ENCODE results near the gene ST7. TPM values are rescaled to one million over a fixed set of nuclear protein-coding genes. Genes with fewer than 3 reads are reported as not detected.
"Not testable (repeated sequence)": the region's sequence is repeated elsewhere in the genome, so short reads cannot be mapped to it uniquely, and the experiment has no call there.

The ST7 gene, protein sequence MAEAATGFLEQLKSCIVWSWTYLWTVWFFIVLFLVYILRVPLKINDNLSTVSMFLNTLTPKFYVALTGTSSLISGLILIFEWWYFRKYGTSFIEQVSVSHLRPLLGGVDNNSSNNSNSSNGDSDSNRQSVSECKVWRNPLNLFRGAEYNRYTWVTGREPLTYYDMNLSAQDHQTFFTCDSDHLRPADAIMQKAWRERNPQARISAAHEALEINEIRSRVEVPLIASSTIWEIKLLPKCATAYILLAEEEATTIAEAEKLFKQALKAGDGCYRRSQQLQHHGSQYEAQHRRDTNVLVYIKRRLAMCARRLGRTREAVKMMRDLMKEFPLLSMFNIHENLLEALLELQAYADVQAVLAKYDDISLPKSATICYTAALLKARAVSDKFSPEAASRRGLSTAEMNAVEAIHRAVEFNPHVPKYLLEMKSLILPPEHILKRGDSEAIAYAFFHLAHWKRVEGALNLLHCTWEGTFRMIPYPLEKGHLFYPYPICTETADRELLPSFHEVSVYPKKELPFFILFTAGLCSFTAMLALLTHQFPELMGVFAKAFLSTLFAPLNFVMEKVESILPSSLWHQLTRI
- 11.2 and 14.7 TPM in 2 replicates for total RNA-seq (2014; rRNA removed; shearing (Covaris generic))

DNA sequence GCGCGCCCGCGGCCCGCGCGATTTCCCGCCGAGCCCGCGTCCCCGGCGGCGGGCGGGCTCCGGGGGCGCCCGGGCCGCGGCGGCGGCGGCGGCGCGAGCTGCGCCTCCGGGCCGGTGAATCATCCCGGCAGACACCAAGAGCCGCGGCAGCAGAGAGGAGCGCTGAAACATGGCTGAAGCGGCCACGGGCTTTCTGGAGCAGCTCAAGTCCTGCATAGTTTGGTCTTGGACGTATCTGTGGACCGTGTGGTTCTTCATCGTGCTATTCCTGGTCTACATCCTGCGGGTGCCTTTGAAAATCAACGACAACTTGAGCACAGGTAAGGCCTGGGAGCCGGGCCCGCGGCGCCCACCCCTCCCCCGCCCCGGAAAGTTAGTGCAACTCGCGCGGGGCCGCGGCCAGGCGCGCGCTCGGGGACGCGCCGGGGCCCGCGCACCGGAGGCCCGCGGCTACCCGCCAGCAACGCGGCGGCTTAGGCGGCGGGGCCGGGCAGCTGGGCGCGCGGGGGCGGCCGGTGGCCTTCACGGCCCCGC, at the start of gene ST7:
ST7 (plus strand) TSS at position 130 of the 534 bp plus-strand sequence; CDS start at position 170, 40 bp downstream.
- in situ Hi-C loops (cut with HindIII; ENCODE audit: low sequenced_read_pairs): no loop called here
- DNase-seq (ENCODE audit: low spot score): peak; percentile 55

DNA sequence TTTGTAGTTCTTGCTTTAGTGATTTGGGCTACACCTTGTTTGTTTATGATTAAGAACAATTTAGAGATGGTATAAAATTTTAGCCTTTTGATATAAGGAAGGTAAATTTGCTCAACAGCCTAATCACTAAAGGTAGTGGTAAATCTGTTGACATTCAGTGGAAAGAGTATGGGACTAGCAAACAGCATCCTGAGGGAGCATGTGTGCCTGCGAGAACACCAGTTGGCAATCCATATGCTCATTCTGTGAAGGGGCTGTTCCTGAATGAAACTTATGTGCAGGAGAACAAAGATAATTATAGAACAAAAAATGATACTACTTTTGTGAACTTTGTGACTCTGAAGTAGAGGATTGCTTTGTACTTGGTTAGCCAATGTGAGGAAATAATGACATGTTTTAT, 46.9 kb upstream of the ST7 start:
- in situ Hi-C loops (cut with HindIII; ENCODE audit: low sequenced_read_pairs): no loop called here
- peak; percentile 73 for DNase-seq (ENCODE audit: low spot score)

DNA sequence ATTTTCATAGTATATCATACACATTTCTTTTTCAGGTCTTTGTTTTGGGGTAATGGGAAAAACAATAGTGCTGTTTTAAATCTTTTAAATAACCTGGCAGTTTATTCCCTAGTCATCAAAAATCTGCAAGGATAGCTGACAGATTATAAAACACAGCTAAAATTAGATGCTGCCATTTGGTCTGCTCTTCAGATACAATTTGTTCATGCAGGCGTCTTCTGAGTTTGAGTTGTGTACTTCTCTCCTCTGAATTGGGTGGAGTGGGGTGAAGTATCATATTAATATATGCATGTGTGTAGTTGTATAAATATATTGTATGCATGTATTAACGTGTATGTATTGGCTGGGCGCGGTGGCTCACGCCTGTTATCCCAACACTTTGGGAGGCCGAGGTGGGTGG, 42.9 kb upstream of the ST7 start:
- in situ Hi-C loops (cut with HindIII; ENCODE audit: low sequenced_read_pairs): no loop called here
- DNase-seq (ENCODE audit: low spot score): no peak

DNA sequence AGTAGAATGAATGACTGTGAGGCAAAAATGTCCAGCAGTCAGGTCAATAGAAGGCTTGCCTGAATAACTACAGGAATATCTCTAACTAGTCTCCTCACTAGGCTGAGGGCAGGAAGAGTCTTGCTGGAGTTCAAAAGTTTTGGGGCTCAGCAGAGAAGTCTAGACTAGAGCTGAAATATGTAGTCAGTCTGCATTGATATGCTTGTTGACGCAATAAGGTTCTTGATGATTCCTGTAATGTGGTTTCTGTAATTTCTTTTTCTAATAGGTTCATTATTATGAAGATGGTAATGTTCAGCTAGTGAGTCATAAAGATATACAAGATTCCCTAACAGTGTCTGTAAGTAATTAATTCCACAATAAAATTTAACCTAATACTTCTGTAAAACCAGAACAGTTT, 41.5 kb upstream of the ST7 start:
- in situ Hi-C loops (cut with HindIII; ENCODE audit: low sequenced_read_pairs): no loop called here

DNA sequence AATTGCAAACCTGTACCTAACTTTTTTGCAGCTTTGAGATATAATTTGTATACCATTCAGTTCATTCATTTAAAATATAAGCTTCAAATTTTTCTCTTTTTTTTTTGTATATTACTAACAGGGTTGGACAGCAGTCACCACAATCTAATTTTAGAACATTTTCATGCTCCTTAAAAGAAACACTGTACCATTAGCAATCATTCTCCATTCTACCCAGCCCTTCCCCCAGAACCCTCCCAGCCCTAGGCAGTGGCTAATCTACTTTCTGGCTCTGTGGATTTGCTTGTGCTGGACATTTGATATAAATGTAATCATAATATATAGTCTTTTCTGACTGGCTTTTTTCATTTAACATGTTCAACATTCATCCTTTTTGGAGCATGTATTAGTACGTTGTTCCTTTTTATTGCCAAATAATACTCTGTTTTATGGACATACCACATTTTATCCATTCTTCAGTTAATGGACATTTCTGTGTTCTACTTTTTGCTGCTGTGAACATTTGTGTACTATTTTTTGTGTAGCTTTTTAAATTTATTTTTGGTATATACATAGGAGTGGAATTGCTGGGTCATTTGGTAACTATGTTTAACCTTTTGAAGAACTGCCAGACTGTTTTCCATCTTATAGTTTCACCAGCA, 40.9 kb upstream of the ST7 start:
- DNase-seq (ENCODE audit: low spot score): no peak
- in situ Hi-C loops (cut with HindIII; ENCODE audit: low sequenced_read_pairs): no loop called here

More for the DNA sequence above, 41.5 kb upstream of the ST7 start:
- no peak for DNase-seq (ENCODE audit: low spot score)

DNA sequence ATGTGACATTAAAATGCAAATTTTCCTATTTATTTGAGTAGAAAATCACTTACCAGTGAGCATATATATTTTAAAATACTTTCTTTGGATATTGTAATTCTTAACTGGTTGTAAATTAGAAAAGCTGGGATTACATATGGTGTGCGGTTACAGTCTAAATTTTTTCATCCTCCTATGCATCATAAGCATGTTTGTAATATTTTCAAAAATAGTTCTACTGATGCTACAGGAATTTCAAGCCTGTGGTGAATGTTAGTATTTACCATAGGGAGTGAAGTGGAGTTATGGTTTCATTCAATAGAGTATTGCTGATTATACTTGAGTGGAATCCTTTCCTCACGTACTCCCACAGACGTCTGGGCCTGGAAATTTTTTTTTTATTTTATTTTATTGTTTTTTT, 34.6 kb upstream of the ST7 start:
- DNase-seq (ENCODE audit: low spot score): no peak
- in situ Hi-C loops (cut with HindIII; ENCODE audit: low sequenced_read_pairs): no loop called here

DNA sequence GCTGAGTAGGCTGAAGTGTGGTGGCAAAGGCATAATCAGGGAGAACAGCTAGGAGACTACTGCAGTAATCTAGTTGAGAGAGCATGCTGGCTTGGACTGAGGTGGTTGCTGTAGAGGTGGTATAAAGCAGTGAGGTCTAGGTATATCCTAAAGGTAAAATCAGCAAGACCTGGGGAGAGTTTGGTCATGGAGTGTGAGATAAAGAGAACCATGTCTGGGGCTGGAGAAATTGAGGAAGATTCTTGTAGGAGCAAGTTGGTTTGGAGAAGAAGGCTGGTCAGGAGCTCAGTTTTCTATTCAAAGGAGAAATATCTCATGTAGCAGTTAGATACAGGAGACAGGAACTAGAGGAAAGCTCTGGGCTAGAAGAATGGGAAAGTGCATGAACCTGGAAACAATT, 32.9 kb upstream of the ST7 start:
- in situ Hi-C loops (cut with HindIII; ENCODE audit: low sequenced_read_pairs): no loop called here
- no peak for DNase-seq (ENCODE audit: low spot score)

DNA sequence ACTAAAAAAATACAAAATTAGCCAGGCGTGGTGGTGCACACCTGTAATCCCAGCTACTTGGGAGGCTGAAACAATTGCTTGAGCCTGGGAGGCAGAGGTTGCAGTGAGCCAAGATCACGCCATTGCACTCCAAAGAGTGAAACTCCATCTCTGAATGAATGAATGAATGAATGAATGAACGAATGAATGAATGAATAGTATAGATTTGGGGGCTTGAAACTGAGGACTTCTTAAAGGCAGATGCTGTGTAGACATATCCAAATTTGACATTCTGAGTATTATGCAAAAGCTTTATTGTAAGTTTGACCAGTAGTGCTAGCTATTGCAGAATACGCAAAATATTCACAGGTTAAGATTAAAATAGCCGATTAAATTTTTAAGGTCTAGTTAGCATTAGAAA, 30.8 kb upstream of the ST7 start:
- DNase-seq (ENCODE audit: low spot score): no peak
- in situ Hi-C loops (cut with HindIII; ENCODE audit: low sequenced_read_pairs): no loop called here

DNA sequence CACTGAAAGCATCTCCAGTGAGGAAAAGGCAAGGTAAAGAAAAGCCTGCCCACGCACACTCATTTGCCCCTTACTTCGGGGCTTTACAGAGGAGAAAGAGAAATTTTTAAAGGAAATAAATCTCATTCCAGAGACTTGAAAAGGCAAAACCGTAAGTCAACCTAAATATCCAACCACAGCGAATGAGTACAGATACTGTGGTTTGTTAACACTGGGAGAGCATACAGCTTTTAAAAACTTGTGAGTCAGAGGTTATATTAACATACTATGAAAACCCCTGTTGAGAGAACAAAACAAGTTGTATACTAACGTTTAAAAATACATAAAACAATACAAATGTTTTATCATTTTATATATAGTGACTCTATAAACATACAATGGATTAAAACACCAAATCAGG, 28.6 kb upstream of the ST7 start:
- in situ Hi-C loops (cut with HindIII; ENCODE audit: low sequenced_read_pairs): no loop called here
- DNase-seq (ENCODE audit: low spot score): no peak

DNA sequence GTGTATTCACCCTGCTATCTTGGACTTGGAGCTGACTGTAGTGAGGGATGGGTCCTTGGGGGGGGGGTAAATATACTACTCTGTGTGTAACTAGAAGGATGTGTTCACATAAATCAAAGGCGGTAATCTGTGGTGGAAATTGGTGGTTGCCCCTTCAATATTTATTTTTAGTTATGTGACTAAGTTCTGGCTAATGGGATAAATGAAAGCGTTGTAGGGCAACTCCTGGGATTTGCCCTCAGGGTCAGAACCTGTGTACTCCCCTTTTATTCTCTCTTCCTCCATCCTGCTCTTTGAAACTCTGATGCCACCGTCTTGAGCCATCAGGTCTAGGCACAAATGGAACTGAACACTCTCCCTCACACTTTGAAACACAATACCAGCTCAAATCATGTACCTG, 24.3 kb upstream of the ST7 start:
- in situ Hi-C loops (cut with HindIII; ENCODE audit: low sequenced_read_pairs): no loop called here
- no peak for DNase-seq (ENCODE audit: low spot score)

DNA sequence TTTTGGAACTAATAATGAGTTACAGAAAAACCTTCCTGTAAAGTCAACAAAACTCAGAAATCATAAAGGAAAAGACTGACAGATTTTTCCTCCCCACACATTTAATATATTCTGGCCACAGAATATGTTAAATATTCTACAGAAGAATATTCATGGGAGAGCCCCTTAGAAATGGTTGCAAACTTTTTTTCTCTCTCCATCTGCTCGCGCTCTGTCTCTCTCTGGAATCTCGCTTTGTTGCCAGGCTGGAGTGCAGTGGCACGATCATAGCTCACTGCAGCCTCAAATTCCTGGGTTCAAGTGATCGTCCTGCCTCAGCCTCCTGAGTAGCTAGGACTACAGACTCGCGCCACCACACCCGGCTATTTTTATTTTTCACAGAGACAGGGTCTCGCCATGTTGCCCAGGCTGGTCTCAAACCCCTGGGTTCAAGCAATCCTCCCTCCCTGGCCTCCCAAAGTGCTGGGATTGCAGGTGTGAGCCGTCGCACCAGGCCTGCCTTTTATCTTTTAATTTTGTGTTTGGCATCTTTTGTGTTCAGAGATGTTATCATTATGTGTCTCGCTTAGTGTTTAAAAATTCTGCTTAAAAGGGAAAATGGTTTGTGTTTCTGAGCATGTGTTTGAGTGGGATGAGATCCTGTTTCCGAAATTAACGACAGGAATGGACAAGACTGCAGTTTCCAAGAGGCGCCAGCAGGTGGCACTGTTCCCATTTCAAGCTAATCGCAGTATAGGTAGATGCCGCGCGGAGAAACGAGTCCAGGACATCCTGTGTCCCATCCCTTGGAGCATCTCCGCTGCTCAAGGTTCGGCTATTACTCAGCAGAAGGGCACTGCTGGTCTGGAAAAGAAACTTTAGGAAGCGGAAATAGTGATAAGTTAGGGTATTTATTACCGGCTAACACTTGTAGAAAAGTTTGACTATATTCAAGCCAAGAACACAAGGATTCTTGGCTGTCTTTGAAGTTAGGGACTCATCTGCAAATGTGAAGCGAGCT, 23.1 kb upstream of the ST7 start:
- in situ Hi-C loops (cut with HindIII; ENCODE audit: low sequenced_read_pairs): no loop called here
- peak; percentile 85 for DNase-seq (ENCODE audit: low spot score)

DNA sequence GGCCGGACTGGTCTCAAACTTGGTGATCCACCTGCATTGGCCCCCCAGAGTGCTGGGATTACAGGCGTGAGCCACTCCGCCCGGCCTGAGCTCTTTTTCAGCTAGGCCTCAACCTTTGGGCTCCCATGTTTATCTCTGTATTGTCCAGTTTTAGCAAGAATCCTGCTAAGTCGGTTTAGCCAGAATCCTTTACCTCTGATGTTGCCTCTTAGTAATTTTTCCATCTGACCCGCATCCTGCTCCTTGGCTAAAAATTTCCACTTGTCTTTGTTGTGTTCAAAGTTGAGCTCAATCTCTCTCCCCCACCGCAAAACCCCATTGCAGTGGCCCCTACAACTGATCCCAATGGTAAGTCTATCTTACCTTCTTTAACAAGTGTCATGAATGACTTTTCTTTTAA, 20.7 kb upstream of the ST7 start:
- in situ Hi-C loops (cut with HindIII; ENCODE audit: low sequenced_read_pairs): no loop called here
- DNase-seq (ENCODE audit: low spot score): no peak

DNA sequence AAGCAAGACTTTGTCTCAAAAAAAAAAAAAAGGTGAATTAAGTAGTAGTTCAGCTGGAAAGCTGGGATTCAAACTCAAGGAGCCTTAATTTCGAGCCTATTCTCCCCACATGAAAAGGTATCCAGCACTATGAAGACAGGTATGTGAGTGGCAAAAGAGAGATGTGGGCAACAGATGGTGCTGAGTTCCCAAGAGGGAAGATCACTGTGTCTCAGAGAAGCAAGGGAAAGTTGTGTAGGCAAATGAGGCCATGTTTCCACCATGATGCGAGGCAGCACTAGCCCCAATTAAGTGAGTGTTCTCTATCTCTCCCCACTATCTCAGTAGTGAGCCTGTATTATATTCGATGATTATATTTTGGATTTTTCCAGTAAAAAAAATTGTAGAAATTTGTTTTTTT, 19.8 kb upstream of the ST7 start:
- in situ Hi-C loops (cut with HindIII; ENCODE audit: low sequenced_read_pairs): no loop called here
- no peak for DNase-seq (ENCODE audit: low spot score)

DNA sequence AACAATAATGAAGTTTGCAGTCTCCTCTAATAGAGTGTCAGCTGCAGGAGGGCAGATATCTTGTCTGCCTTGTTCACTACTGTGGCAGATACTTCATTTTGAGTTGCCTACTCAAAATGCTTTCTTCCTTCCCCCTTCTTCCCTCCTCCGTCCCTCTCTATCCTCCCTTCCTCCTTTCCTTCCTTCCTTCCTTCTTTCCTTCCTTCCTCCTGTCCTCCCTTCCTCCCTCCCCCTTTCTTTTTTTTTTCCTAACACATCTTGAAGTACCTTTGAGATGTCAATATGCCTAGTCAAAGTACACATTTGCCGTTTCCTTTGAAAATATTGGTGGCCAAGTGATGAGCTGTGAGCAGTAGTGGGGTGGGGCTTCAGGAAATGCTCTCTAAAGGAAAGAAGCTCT, 18.7 kb upstream of the ST7 start:
- DNase-seq (ENCODE audit: low spot score): no peak
- in situ Hi-C loops (cut with HindIII; ENCODE audit: low sequenced_read_pairs): no loop called here

DNA sequence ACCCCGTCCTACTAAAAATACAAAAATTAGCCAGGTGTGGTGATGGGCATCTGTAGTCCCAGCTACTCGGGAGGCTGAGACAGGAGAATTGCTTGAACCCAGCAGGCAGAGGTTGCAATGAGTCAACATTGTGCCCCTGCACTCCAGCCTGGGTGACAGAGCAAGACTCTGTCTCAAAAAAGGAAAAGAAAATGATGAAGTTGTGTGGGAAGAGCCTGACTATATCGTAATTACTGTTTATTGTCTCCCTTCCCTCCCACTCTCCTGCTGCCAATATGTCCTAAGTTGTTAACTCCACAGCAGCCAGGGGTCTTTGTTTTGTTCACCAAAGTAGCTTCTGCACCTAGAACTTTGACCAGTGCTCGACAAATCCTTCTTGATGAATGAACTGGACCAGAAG, 16.5 kb upstream of the ST7 start:
- in situ Hi-C loops (cut with HindIII; ENCODE audit: low sequenced_read_pairs); DNase-seq (ENCODE audit: low spot score): not testable (repeated sequence)

DNA sequence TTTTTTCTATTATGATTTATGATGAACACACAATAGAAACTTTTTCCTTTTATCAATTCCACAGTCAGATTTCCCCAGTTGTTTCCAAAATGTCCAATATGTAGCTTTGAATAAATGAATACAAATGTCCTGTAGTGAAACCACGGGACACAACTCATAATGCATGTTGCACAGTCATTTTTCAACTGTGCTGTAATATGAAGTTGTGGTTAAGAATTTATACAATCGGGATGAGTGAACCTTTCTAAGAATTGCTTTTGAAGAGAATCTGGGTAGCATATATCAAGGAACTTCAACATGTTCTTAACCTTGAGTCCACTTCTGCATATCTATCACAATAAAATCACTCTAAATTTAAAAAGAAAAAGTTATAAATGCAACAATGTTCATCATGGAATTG, 14.6 kb upstream of the ST7 start:
- DNase-seq (ENCODE audit: low spot score): no peak
- in situ Hi-C loops (cut with HindIII; ENCODE audit: low sequenced_read_pairs): no loop called here

DNA sequence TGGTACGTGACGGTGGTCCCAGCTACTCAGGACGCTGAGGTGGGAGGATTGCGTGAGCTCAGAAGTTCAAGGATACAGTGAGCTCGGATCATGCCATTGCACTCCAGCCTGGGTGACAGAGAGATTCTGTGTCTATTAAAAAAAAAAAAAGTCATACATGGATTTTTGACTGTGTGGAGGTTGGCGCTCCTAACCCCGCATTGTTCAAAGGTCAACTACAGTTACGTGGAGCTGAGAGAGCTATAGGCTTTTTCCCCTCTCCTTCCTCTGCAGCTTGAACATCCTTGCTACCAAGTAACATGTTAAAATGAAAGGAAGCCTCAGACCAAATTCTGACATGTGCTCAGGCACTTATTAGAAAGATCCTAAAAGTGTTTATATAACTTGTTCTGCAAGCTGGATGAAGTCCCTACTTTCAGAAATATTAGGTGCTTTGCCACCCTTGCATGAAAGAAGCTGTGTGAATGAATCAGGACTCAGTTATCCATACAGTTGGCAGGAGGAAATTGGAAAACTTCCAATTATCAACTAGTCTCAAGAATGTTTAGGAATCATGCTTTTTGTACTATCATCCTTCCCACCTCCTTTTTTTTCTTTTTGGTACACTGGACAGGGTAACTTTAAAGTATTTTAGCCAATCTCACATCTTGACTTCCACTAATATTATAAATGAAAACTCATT, 12.5 kb upstream of the ST7 start:
- DNase-seq (ENCODE audit: low spot score): no peak
- in situ Hi-C loops (cut with HindIII; ENCODE audit: low sequenced_read_pairs): no loop called here

DNA sequence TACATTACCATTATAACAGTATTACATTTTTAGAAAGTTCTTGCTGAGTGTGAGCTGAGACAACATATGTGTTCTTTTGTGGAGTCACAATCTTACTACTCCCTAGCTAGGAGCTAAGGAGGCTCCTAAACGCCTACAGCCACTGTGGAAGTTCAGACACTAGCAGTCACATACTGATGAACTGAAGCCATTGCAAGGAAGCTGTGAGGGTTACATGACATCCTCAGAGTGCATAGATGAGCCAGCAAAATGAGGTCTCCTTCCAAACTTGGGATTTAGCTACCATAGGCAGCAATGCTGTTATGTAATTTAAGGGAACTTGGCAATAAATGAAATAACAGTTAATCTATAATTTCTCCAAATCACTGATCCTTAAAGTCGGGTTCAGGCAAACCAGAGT, 10.8 kb upstream of the ST7 start:
- in situ Hi-C loops (cut with HindIII; ENCODE audit: low sequenced_read_pairs): no loop called here
- DNase-seq (ENCODE audit: low spot score): no peak

DNA sequence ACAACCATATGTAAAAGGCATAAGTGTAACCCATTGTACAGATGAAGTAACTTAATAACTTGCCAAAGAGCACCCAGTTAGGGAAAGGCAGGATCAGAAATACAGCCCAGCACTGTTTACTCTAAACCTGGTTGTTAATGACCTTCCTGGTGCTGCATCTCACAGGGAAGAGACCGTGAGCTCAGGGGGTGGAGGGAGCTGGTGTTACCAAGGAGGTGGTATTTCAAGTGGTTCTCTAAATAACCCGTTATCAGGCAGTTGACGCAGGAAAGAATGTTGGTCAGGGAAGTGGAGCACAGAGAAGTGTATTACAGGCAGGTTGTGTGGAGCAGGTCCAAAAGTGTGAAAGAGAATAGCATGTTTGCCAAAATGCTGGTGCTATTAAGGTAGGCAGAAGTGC, 4.4 kb upstream of the ST7 start:
- no peak for DNase-seq (ENCODE audit: low spot score)
- in situ Hi-C loops (cut with HindIII; ENCODE audit: low sequenced_read_pairs): no loop called here
